ENCODE data around the gene NINJ2.
"Not testable (repeated sequence)": the region's sequence is repeated elsewhere in the genome, so short reads cannot be mapped to it uniquely, and the experiment has no call there.

NINJ2 gene

GRCh38 chr12:647385-648085 is 15.7 kb downstream of the NINJ2 start:
- no peak overlapping the region for H3K27ac ChIP-seq (ENCODE audit: low read depth, low read length)
- no peaks in the 10 kb centered on the region for H3K27me3 ChIP-seq (ENCODE audit: insufficient read depth, low read length)
- H2AFZ ChIP-seq (ENCODE audit: low read length, unreplicated experiment), result no peak overlapping the region
- peaks cover 10% of the 10 kb centered on the region for H3K79me2 ChIP-seq (ENCODE audit: control insufficient read depth, insufficient read depth, low read length, unreplicated experiment)
- H3K4me3 ChIP-seq (ENCODE audit: low read depth, low read length), result no peak overlapping the region
- no peaks in the 10 kb centered on the region for H3K36me3 ChIP-seq (ENCODE audit: insufficient read depth, low read length)
- peaks cover 43% of the 10 kb centered on the region for H3K4me1 ChIP-seq (ENCODE audit: control insufficient read depth, insufficient read depth, low read length, unreplicated experiment)

- Histone ChIP-seq H3K4me1 (ENCODE audit: control insufficient read depth, insufficient read depth, low read length, unreplicated experiment) (peaks cover 43% of the 10 kb centered on the region), H3K4me3 (ENCODE audit: low read depth, low read length) (peak overlapping the region; percentile 52; the same call in 1 of the 2 replicates), H3K27me3 (ENCODE audit: insufficient read depth, low read length) (no peaks in the 10 kb centered on the region), H3K27ac (ENCODE audit: low read depth, low read length) (peak overlapping the region; percentile 91), H3K79me2 (ENCODE audit: control insufficient read depth, insufficient read depth, low read length, unreplicated experiment) (peaks cover 10% of the 10 kb centered on the region), H3K36me3 (ENCODE audit: insufficient read depth, low read length) (no peaks in the 10 kb centered on the region), H2AFZ (ENCODE audit: low read length, unreplicated experiment) (peak overlapping the region; percentile 74)
Measured at GRCh38 chr12:646442-647384, 16.5 kb downstream of the NINJ2 start.

- H3K27ac ChIP-seq (ENCODE audit: low read depth, low read length), result peak overlapping the region; percentile 91
- peak overlapping the region; percentile 52 for H3K4me3 ChIP-seq (ENCODE audit: low read depth, low read length)
- peaks cover 10% of the 10 kb centered on the region for H3K79me2 ChIP-seq (ENCODE audit: control insufficient read depth, insufficient read depth, low read length, unreplicated experiment)
- H3K36me3 ChIP-seq (ENCODE audit: insufficient read depth, low read length), result no peaks in the 10 kb centered on the region
- peak overlapping the region; percentile 74 for H2AFZ ChIP-seq (ENCODE audit: low read length, unreplicated experiment)
- peaks cover 43% of the 10 kb centered on the region for H3K4me1 ChIP-seq (ENCODE audit: control insufficient read depth, insufficient read depth, low read length, unreplicated experiment)
- H3K27me3 ChIP-seq (ENCODE audit: insufficient read depth, low read length), result no peaks in the 10 kb centered on the region
Measured at GRCh38 chr12:645563-646071, 17.6 kb downstream of the NINJ2 start.

GRCh38 chr12:644818-645552 is 18.3 kb downstream of the NINJ2 start:
- Histone ChIP-seq H2AFZ (ENCODE audit: low read length, unreplicated experiment) (no peak overlapping the region), H3K36me3 (ENCODE audit: insufficient read depth, low read length) (no peaks in the 10 kb centered on the region), H3K27ac (ENCODE audit: low read depth, low read length) (peak overlapping the region; percentile 91), H3K4me3 (ENCODE audit: low read depth, low read length) (peak overlapping the region; percentile 52; the same call in 1 of the 2 replicates), H3K4me1 (ENCODE audit: control insufficient read depth, insufficient read depth, low read length, unreplicated experiment) (peaks cover 43% of the 10 kb centered on the region), H3K27me3 (ENCODE audit: insufficient read depth, low read length) (no peaks in the 10 kb centered on the region), H3K79me2 (ENCODE audit: control insufficient read depth, insufficient read depth, low read length, unreplicated experiment) (peaks cover 10% of the 10 kb centered on the region)

GRCh38 chr12:644303-644639 is 19.0 kb downstream of the NINJ2 start:
- Histone ChIP-seq H3K4me3 (ENCODE audit: low read depth, low read length) (peak overlapping the region; percentile 77), H3K27ac (ENCODE audit: low read depth, low read length) (peak overlapping the region; percentile 91), H3K27me3 (ENCODE audit: insufficient read depth, low read length) (no peaks in the 10 kb centered on the region)

GRCh38 chr12:643475-644302 is 19.6 kb downstream of the NINJ2 start:
- Histone ChIP-seq H3K27ac (ENCODE audit: low read depth, low read length) (peak overlapping the region; percentile 91), H3K4me1 (ENCODE audit: control insufficient read depth, insufficient read depth, low read length, unreplicated experiment) (peaks cover 43% of the 10 kb centered on the region), H3K79me2 (ENCODE audit: control insufficient read depth, insufficient read depth, low read length, unreplicated experiment) (peaks cover 10% of the 10 kb centered on the region), H3K27me3 (ENCODE audit: insufficient read depth, low read length) (no peaks in the 10 kb centered on the region), H3K4me3 (ENCODE audit: low read depth, low read length) (peak overlapping the region; percentile 77), H2AFZ (ENCODE audit: low read length, unreplicated experiment) (peak overlapping the region; percentile 91), H3K36me3 (ENCODE audit: insufficient read depth, low read length) (no peaks in the 10 kb centered on the region)

More at GRCh38 chr12:644303-644639, 19.0 kb downstream of the NINJ2 start:
- no peak overlapping the region for H2AFZ ChIP-seq (ENCODE audit: low read length, unreplicated experiment)
- H3K79me2 ChIP-seq (ENCODE audit: control insufficient read depth, insufficient read depth, low read length, unreplicated experiment), result peaks cover 10% of the 10 kb centered on the region
- peaks cover 43% of the 10 kb centered on the region for H3K4me1 ChIP-seq (ENCODE audit: control insufficient read depth, insufficient read depth, low read length, unreplicated experiment)
- no peaks in the 10 kb centered on the region for H3K36me3 ChIP-seq (ENCODE audit: insufficient read depth, low read length)

GRCh38 chr12:642633-643474 is 20.4 kb downstream of the NINJ2 start:
- peaks cover 43% of the 10 kb centered on the region for H3K4me1 ChIP-seq (ENCODE audit: control insufficient read depth, insufficient read depth, low read length, unreplicated experiment)
- peaks cover 10% of the 10 kb centered on the region for H3K79me2 ChIP-seq (ENCODE audit: control insufficient read depth, insufficient read depth, low read length, unreplicated experiment)
- peak overlapping the region; percentile 72 for H3K27ac ChIP-seq (ENCODE audit: low read depth, low read length)
- peak overlapping the region; percentile 77 for H3K4me3 ChIP-seq (ENCODE audit: low read depth, low read length)
- H3K36me3 ChIP-seq (ENCODE audit: insufficient read depth, low read length), result no peaks in the 10 kb centered on the region
- peak overlapping the region; percentile 91 for H2AFZ ChIP-seq (ENCODE audit: low read length, unreplicated experiment)
- no peaks in the 10 kb centered on the region for H3K27me3 ChIP-seq (ENCODE audit: insufficient read depth, low read length)

GRCh38 chr12:641321-641720 is 21.9 kb downstream of the NINJ2 start:
- H3K27ac ChIP-seq (ENCODE audit: low read depth, low read length), result not testable (repeated sequence)
- peaks cover 32% of the 10 kb centered on the region for H3K4me1 ChIP-seq (ENCODE audit: control insufficient read depth, insufficient read depth, low read length, unreplicated experiment)

GRCh38 chr12:640773-641172 is 22.5 kb downstream of the NINJ2 start:
- no peak overlapping the region for H2AFZ ChIP-seq (ENCODE audit: low read length, unreplicated experiment)
- peaks cover 10% of the 10 kb centered on the region for H3K79me2 ChIP-seq (ENCODE audit: control insufficient read depth, insufficient read depth, low read length, unreplicated experiment)
- H3K36me3 ChIP-seq (ENCODE audit: insufficient read depth, low read length), result no peaks in the 10 kb centered on the region
- no peak overlapping the region for H3K4me3 ChIP-seq (ENCODE audit: low read depth, low read length)
- H3K27ac ChIP-seq (ENCODE audit: low read depth, low read length), result no peak overlapping the region
- peaks cover 27% of the 10 kb centered on the region for H3K4me1 ChIP-seq (ENCODE audit: control insufficient read depth, insufficient read depth, low read length, unreplicated experiment)
- H3K27me3 ChIP-seq (ENCODE audit: insufficient read depth, low read length), result no peaks in the 10 kb centered on the region

More at GRCh38 chr12:641321-641720, 21.9 kb downstream of the NINJ2 start:
- not testable (repeated sequence) for H3K36me3 ChIP-seq (ENCODE audit: insufficient read depth, low read length); H3K27me3 ChIP-seq (ENCODE audit: insufficient read depth, low read length); H2AFZ ChIP-seq (ENCODE audit: low read length, unreplicated experiment); H3K4me3 ChIP-seq (ENCODE audit: low read depth, low read length)
- H3K79me2 ChIP-seq (ENCODE audit: control insufficient read depth, insufficient read depth, low read length, unreplicated experiment), result peaks cover 10% of the 10 kb centered on the region
